Activated naive CD8-positive, alpha-beta T cell treated with anti-CD3 and anti-CD28 coated beads for 36 hours (primary cell): ENCODE measurements around the gene LIMS4. TPM values are rescaled to one million over a fixed set of nuclear protein-coding genes. Genes with fewer than 3 reads are reported as not detected.
"Not testable (repeated sequence)": the region's sequence is repeated elsewhere in the genome, so short reads cannot be mapped to it uniquely, and the experiment has no call there.

Source experiments
- DNase-seq: peaks from one replicate; pipeline ENCODE4 v3.0.0; 2021
- H3K27ac Mint-ChIP-seq: one replicate; pipeline ENCODE4 v1.8.0; 2022; ENCODE audit warnings: mild to moderate bottlenecking, moderate library complexity, mixed read lengths
- H3K27me3 Mint-ChIP-seq: one replicate; pipeline ENCODE4 v1.8.0; 2022; ENCODE audit warnings: mild to moderate bottlenecking, mixed read lengths
- H3K36me3 Mint-ChIP-seq: one replicate; pipeline ENCODE4 v1.8.0; 2021; ENCODE audit warnings: mild to moderate bottlenecking, mixed read lengths
- H3K4me1 Mint-ChIP-seq: one replicate; pipeline ENCODE4 v1.8.0; 2021; ENCODE audit warnings: mixed read lengths
- H3K4me3 Mint-ChIP-seq: one replicate; pipeline ENCODE4 v1.8.0; 2022; ENCODE audit warnings: mild to moderate bottlenecking, moderate library complexity, mixed read lengths
- H3K9me3 Mint-ChIP-seq: one replicate; pipeline ENCODE4 v1.8.0; 2022; ENCODE audit warnings: mixed read lengths
- total RNA-seq, 2 experiments: library from RNA; stranded (reverse); gene quantifications; one replicate each; pipeline ENCODE4 v1.2.3, GENCODE V29; 2021

Gene LIMS4, protein sequence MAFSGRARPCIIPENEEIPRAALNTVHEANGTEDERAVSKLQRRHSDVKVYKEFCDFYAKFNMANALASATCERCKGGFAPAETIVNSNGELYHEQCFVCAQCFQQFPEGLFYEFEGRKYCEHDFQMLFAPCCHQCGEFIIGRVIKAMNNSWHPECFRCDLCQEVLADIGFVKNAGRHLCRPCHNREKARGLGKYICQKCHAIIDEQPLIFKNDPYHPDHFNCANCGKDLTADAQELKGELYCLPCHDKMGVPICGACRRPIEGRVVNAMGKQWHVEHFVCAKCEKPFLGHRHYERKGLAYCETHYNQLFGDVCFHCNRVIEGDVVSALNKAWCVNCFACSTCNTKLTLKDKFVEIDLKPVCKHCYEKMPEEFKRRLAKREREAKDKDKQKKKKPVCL
- total RNA-seq, result under 1 TPM; 0.48 to 0.82 TPM

GRCh38 chr2:110472171-110473058 is at the start of gene LIMS4:
Gene LIMS4, minus strand, starts transcription at chr2:110472816. Its CDS starts 38 bp downstream, at chr2:110472778.
- not testable (repeated sequence) for H3K9me3 Mint-ChIP-seq, H3K27ac Mint-ChIP-seq, H3K4me3 Mint-ChIP-seq, H3K27me3 Mint-ChIP-seq, H3K4me1 Mint-ChIP-seq, H3K36me3 Mint-ChIP-seq, DNase-seq

GRCh38 chr2:110499755-110500377 is 27.2 kb upstream of the LIMS4 start:
- not testable (repeated sequence) for DNase-seq

DNA sequence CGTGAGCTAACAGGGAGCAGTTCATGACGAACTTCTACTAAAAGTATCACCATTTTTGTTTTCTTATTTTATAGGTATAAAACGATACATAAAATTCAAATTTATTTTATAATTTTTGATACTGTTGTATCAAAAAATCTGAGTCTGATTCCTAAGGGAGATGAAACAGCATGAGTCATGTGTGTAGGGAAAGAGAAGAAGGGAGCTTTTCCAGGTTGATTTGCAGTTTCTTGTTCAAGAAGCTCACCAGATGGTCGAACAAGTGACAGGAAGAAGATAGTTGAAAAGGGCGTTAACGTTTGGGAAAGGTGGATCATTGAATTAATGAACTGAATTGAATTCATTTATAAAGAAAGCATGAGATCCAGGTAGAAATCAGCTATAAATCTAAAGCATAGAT is 23.4 kb upstream of the LIMS4 start:
- not testable (repeated sequence) for DNase-seq, H3K4me1 Mint-ChIP-seq, H3K27ac Mint-ChIP-seq, H3K9me3 Mint-ChIP-seq, H3K36me3 Mint-ChIP-seq, H3K27me3 Mint-ChIP-seq, H3K4me3 Mint-ChIP-seq

More at GRCh38 chr2:110499755-110500377, 27.2 kb upstream of the LIMS4 start:
- H3K27me3 Mint-ChIP-seq, H3K36me3 Mint-ChIP-seq, H3K4me3 Mint-ChIP-seq, H3K9me3 Mint-ChIP-seq, H3K4me1 Mint-ChIP-seq, H3K27ac Mint-ChIP-seq: not testable (repeated sequence)

DNA sequence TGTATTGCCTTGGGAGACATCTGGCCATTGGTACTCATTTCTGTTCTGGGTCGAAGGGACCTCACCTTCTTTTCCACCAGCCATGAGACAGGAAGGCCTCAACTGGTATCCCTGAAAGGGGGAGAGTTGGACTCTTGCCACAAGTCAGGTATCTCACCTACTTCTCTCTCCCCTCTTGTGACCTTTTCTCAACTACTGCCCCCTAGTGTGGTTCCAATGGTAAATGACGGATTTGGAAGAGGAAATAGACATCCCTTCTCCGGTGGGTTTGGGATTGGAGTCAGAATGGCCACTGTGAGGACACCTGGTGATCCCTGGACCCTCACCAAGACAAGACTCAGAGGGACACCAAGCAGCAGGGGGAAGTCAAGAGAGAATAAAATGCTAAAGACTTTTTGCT is 21.9 kb upstream of the LIMS4 start:
- H3K36me3 Mint-ChIP-seq, H3K27ac Mint-ChIP-seq, DNase-seq, H3K9me3 Mint-ChIP-seq, H3K4me3 Mint-ChIP-seq, H3K27me3 Mint-ChIP-seq, H3K4me1 Mint-ChIP-seq: not testable (repeated sequence)

DNA sequence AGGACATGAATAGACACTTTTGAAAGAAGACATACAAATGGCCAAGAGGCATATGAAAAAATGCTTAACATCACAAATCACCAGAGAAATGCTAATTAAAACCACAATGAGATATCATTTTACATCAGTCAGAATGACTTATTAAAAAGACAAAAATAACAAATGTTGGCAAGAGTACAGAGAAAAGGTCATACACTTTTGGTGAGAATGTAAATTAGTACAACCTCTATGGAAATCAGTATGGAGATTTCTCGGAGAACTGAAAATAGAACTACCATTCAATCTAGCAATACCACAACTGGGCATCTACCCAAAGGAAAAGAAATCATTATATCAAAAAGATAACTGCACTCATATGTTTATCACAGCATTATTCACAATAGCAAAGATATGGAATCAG is 16.4 kb upstream of the LIMS4 start:
- not testable (repeated sequence) for H3K4me3 Mint-ChIP-seq, H3K27me3 Mint-ChIP-seq, H3K27ac Mint-ChIP-seq, DNase-seq, H3K4me1 Mint-ChIP-seq, H3K9me3 Mint-ChIP-seq, H3K36me3 Mint-ChIP-seq

DNA sequence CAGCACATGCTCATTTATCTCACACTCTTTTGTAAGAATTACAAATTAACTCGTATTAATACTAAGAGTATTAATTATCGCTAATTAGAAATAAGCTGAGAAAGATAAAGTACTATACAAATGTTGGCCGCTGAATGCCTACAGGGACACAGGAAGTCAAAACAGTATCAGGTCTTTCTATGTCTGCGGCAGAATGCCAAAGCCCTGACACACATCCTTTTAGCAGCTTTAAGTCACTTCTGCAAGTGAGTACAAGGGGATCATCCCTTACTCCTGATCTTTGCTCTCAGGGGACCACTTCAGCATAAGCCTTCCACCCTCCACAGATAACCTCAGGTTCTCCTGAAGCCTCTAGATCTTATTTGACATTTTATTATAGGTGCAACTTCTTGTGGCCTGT is 10.1 kb upstream of the LIMS4 start:
- H3K4me3 Mint-ChIP-seq, H3K36me3 Mint-ChIP-seq, H3K4me1 Mint-ChIP-seq, DNase-seq, H3K27me3 Mint-ChIP-seq, H3K27ac Mint-ChIP-seq, H3K9me3 Mint-ChIP-seq: not testable (repeated sequence)

GRCh38 chr2:110481200-110481599 is 8.6 kb upstream of the LIMS4 start:
- not testable (repeated sequence) for H3K27me3 Mint-ChIP-seq, DNase-seq, H3K27ac Mint-ChIP-seq, H3K4me3 Mint-ChIP-seq, H3K36me3 Mint-ChIP-seq, H3K4me1 Mint-ChIP-seq, H3K9me3 Mint-ChIP-seq

DNA sequence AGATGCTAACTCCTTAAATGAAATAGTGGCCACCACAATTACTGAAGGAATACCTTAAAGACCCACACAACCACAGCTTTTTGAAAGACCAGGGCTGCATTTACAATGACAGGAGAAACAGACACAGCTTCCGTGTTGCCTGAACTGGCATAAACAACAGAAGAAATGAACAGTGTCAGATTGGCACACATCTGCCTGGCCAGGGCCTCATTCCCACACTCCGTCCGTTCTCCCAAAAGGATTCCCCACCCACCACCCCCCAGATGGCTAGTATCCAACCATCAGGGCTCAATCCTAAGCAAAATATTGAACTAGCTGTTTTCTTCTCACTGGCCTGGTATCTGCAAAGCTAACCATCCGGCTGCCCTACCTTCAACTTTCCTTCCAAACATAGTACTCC is 7.5 kb upstream of the LIMS4 start:
- not testable (repeated sequence) for H3K27me3 Mint-ChIP-seq, H3K4me3 Mint-ChIP-seq, DNase-seq, H3K9me3 Mint-ChIP-seq, H3K4me1 Mint-ChIP-seq, H3K27ac Mint-ChIP-seq, H3K36me3 Mint-ChIP-seq

DNA sequence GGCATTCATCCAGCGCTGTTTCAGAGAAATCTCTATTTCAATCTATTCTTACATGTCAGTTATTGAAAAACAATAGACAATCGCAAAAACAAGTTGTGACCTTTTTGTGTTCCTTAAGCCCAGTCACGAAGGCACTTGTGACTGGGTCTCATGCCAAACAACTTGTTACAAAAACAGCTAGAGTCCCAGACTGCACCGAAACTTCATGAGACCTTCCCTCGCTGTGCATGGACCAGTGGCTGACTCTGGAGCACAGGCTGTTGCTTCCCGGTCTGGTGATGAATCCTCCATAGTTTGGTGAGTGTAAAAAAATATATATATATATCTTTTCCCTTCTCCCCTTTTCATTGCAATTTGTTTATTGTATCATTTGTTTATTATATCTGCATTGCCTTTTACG is 4.8 kb upstream of the LIMS4 start:
- H3K9me3 Mint-ChIP-seq, H3K27ac Mint-ChIP-seq, H3K4me3 Mint-ChIP-seq, H3K27me3 Mint-ChIP-seq, H3K36me3 Mint-ChIP-seq, DNase-seq, H3K4me1 Mint-ChIP-seq: not testable (repeated sequence)

GRCh38 chr2:110476952-110477351 is 4.3 kb upstream of the LIMS4 start:
- not testable (repeated sequence) for DNase-seq, H3K27ac Mint-ChIP-seq, H3K4me1 Mint-ChIP-seq, H3K4me3 Mint-ChIP-seq, H3K27me3 Mint-ChIP-seq, H3K9me3 Mint-ChIP-seq, H3K36me3 Mint-ChIP-seq

DNA sequence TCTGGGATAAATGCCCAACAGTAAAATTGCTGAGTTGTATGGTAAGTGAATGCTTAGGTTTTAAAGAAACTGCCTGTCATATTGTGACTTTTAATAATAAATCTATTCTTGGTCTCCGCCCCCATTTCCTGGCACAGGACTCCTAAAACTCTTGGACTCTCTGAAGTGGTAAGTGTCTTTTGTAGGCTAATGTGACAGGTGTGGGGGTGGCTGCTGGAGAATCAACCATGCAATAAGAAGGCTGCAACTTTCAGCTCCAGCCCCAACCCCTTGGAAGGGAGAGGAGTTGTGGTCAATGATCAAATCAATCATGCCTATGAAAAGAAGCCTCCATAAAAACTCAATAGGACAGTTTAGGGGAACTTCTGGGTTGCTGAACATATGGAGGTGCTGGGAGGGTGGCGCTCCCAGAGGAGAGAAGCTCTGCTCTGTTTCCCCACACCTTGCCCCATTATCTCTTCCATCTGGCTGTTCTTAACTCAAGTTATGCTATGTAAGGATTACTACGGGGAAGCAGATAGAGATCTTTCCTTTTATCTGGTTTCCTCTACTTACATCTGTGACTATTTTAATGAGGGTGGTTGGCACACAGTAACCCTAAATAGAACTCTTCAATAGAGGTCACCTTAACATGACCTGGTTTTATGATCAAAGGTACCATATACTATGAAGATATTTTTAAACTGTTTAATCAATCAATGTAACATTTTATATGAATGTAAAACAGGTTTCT is 3.2 kb upstream of the LIMS4 start:
- not testable (repeated sequence) for H3K27ac Mint-ChIP-seq, DNase-seq, H3K9me3 Mint-ChIP-seq, H3K27me3 Mint-ChIP-seq, H3K4me3 Mint-ChIP-seq, H3K36me3 Mint-ChIP-seq, H3K4me1 Mint-ChIP-seq

DNA sequence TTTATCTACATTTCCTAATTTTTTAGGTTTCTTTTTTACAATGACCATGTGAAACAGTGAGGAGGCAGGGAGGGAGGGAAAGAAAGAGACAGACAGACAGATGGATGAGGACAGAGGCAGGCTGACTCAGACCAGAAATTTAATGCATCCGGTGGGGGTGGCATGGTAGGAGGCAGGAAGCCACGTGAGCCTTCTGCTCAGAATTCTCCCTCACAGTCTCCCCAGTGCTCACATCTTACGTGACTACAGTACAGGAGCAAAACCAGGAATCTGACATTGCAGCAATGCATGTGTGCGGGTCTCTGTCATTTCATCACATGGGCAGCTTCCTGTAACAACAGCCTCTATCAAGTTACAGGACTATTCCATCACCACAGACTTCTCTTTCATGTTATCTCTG is 2.3 kb upstream of the LIMS4 start:
- H3K4me3 Mint-ChIP-seq, DNase-seq, H3K27me3 Mint-ChIP-seq, H3K9me3 Mint-ChIP-seq, H3K4me1 Mint-ChIP-seq, H3K27ac Mint-ChIP-seq, H3K36me3 Mint-ChIP-seq: not testable (repeated sequence)

DNA sequence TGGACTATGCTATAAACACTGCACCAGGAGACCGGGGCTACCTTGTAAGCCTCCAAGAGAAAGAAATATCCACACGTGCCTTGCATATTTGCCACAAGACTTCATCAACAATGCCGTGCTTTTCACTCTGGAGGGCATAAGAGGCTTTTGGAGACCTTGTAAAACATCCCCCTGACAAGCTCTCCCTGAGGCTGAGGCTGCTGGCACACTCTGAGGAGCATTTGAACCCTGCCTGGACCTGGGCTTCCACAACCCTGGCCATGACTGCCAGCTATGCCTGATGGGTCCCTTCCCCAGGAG is 393 bp upstream of the LIMS4 start:
- not testable (repeated sequence) for DNase-seq, H3K4me1 Mint-ChIP-seq, H3K36me3 Mint-ChIP-seq, H3K4me3 Mint-ChIP-seq, H3K27me3 Mint-ChIP-seq, H3K9me3 Mint-ChIP-seq, H3K27ac Mint-ChIP-seq

DNA sequence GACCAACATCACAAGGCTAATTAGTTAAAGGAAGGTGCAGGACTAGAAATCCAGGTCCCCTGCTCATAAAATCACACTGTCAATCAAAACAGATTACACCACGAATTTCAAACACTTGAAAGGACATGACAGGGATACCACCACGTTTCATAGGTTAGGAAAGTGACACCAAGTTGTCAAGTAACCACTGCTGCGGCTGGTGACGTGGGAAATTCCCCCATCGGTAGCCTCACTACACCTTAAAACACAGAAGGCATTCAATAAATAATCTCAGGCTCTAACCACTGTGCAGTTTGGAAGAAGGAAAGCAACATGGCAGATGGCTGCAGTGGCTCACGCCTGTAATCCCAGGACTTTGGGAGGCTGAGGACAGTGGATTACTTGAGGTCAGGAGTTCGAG is 3.7 kb downstream of the LIMS4 start:
- not testable (repeated sequence) for H3K27ac Mint-ChIP-seq, H3K4me1 Mint-ChIP-seq, H3K4me3 Mint-ChIP-seq, H3K27me3 Mint-ChIP-seq, H3K9me3 Mint-ChIP-seq, H3K36me3 Mint-ChIP-seq, DNase-seq

- DNase-seq, H3K36me3 Mint-ChIP-seq, H3K9me3 Mint-ChIP-seq, H3K4me3 Mint-ChIP-seq, H3K27ac Mint-ChIP-seq, H3K27me3 Mint-ChIP-seq, H3K4me1 Mint-ChIP-seq: not testable (repeated sequence)
Observed at GRCh38 chr2:110465312-110465711, 7.3 kb downstream of the LIMS4 start.
